Measurements from ENCODE around the gene FGFR2.

DNA sequence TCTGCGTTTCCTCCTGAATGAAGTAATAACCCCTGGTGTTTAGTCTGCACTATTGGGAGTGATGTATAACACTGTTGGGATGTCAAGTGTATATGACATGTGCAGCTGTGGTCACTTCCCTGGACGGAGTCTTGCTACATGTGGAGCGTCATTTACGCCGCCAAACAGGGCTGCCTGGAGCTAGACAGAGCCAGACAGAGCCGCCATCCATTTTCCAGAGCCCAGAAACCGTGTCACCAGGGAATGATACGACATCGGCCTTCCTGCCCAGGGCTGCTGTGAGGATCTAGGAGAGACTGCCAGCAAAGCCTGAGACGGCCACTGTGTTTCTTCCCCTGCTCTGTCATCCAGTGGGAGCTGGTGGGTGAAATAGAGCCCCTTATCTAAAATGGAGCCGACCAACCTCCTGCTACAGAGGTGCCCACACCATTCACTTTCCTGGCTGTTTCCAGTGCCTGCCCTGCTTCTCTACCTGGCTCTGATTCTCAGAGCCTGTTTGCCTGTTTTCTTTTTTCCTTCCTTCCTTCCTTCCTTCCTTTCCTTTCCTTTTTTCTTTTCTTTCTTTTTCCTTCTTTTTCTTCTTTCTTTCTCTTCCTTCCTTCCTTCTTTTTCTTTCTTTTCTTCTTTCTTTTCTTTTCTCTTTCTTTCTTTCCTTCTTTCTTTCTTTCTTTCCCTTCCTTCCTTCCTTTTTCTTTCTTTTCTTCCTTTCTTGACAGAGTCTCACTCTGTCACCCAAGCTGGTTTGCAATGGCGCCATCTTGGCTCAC is 13.3 kb upstream of the FGFR2 start:
- TF ChIP-seq POLR2A (IDR thresholded peaks at IDR 0.05), result no peak
- TF ChIP-seq, protein P1, sequence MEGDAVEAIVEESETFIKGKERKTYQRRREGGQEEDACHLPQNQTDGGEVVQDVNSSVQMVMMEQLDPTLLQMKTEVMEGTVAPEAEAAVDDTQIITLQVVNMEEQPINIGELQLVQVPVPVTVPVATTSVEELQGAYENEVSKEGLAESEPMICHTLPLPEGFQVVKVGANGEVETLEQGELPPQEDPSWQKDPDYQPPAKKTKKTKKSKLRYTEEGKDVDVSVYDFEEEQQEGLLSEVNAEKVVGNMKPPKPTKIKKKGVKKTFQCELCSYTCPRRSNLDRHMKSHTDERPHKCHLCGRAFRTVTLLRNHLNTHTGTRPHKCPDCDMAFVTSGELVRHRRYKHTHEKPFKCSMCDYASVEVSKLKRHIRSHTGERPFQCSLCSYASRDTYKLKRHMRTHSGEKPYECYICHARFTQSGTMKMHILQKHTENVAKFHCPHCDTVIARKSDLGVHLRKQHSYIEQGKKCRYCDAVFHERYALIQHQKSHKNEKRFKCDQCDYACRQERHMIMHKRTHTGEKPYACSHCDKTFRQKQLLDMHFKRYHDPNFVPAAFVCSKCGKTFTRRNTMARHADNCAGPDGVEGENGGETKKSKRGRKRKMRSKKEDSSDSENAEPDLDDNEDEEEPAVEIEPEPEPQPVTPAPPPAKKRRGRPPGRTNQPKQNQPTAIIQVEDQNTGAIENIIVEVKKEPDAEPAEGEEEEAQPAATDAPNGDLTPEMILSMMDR (IDR thresholded peaks at IDR 0.05), result no peak

Measured in breast epithelium (tissue), 3 donors.